Activated CD4-positive, alpha-beta T cell treated with anti-CD3 and anti-CD28 coated beads, Interleukin-10, Interleukin-2, amounts not matched to agents 100 ng/mL and 50 ng/mL, durations not matched to agents 16 hours and 8 hours (primary cell): ENCODE results near the gene COLEC12.

Experiments used
- DNase-seq: peaks from one replicate; pipeline ENCODE4 v3.0.0-alpha.2; 2020

COLEC12 gene

GRCh38 chr18:434410-434809 is 66.1 kb downstream of the COLEC12 start:
- no peak for DNase-seq

- DNase-seq, result no peak
Observed at GRCh38 chr18:433960-434359, 66.5 kb downstream of the COLEC12 start.

GRCh38 chr18:433298-433697 is 67.2 kb downstream of the COLEC12 start:
- no peak for DNase-seq

- DNase-seq, result no peak
Observed at GRCh38 chr18:432791-433190, 67.7 kb downstream of the COLEC12 start.

- no peak for DNase-seq
Observed at GRCh38 chr18:429030-429429, 71.5 kb downstream of the COLEC12 start.

- peak; percentile 16 for DNase-seq
Observed at GRCh38 chr18:427005-427404, 73.5 kb downstream of the COLEC12 start.

- no peak for DNase-seq
Observed at GRCh38 chr18:425106-425745, 75.3 kb downstream of the COLEC12 start.

- DNase-seq, result no peak
Observed at GRCh38 chr18:424668-425067, 75.8 kb downstream of the COLEC12 start.

- no peak for DNase-seq
Observed at GRCh38 chr18:424071-424661, 76.3 kb downstream of the COLEC12 start.

- no peak for DNase-seq
Observed at GRCh38 chr18:422966-423365, 77.5 kb downstream of the COLEC12 start.

- DNase-seq, result no peak
Observed at GRCh38 chr18:421247-422155, 79.0 kb downstream of the COLEC12 start.

- DNase-seq, result no peak
Observed at GRCh38 chr18:420661-421246, 79.7 kb downstream of the COLEC12 start.

- no peak for DNase-seq
Observed at GRCh38 chr18:419541-420175, 80.8 kb downstream of the COLEC12 start.

- no peak for DNase-seq
Observed at GRCh38 chr18:417495-417894, 83.0 kb downstream of the COLEC12 start.

- no peak for DNase-seq
Observed at GRCh38 chr18:416930-417329, 83.6 kb downstream of the COLEC12 start.

GRCh38 chr18:415617-416612 is 84.6 kb downstream of the COLEC12 start:
- no peak for DNase-seq

- DNase-seq, result no peak
Observed at GRCh38 chr18:415047-415446, 85.5 kb downstream of the COLEC12 start.

GRCh38 chr18:413233-413632 is 87.3 kb downstream of the COLEC12 start:
- DNase-seq, result no peak

GRCh38 chr18:410047-410455 is 90.5 kb downstream of the COLEC12 start:
- DNase-seq, result no peak

- no peak for DNase-seq
Observed at GRCh38 chr18:408367-408766, 92.1 kb downstream of the COLEC12 start.

GRCh38 chr18:407626-408224 is 92.8 kb downstream of the COLEC12 start:
- no peak for DNase-seq
